Endothelial cell of umbilical vein (primary cell): ENCODE data around the gene LPA. TPM values are rescaled to one million over a fixed set of nuclear protein-coding genes. Genes with fewer than 3 reads are reported as not detected.

Experiments used
- BruUV-seq: library from RNA; stranded (reverse); fragments of 400-500 nt; replicated peaks from 2 replicates; lab custom pipeline; 2021; lab: Mats Ljungman, UMichigan
- CTCF ChIA-PET: fragments of 300-600, 350-600 bp; sonication (Branson Sonifier 250); formaldehyde crosslinking; loops from one replicate; lab custom pipeline; 2021; ENCODE audit warnings: antibody characterized with exemption, inconsistent platforms; lab: Charles Lee
- POLR2A ChIA-PET: fragments of 300-600, 350-600 bp; sonication (Branson Sonifier 250); formaldehyde crosslinking; loops from one replicate; lab custom pipeline; 2021; ENCODE audit warnings: antibody characterized with exemption, inconsistent platforms; lab: Charles Lee
- DNase-seq: peaks from one replicate; pipeline ENCODE4 v3.0.0-alpha.2; 2011; ENCODE audit warnings: low read depth, low spot score
- FAIRE-seq: peaks from 2 replicates; lab custom pipeline; 2011; peaks lifted over from hg19 to GRCh38; lab: Jason Lieb, UNC
- H2AFZ ChIP-seq: 2 replicates; pipeline ENCODE4 v1.6.0; 2012; ENCODE audit warnings: low read depth, low read length, control low read depth, inconsistent platforms
- H3K27ac ChIP-seq: 2 replicates; pipeline ENCODE4 v1.5.1; 2011; ENCODE audit warnings: low read depth, mild to moderate bottlenecking, control low read depth, low read length, moderate library complexity; ENCODE audit not compliant: insufficient read depth
- H3K27me3 ChIP-seq, 2 experiments: 2 replicates each; pipeline versions ENCODE4 v1.6.0 to v1.6.1; 2011; ENCODE audit warnings: low read length in 2 of 2, mixed read lengths in 1 of 2; ENCODE audit not compliant: control insufficient read depth in 2 of 2, insufficient read depth in 2 of 2
- H3K36me3 ChIP-seq, 2 experiments: 2 replicates in 1 of 2; 3 replicates in 1 of 2; pipeline ENCODE4 v1.5.1; 2011; ENCODE audit warnings: low read length in 2 of 2, mild to moderate bottlenecking in 1 of 2, moderate library complexity in 1 of 2; ENCODE audit not compliant: control insufficient read depth in 2 of 2, insufficient read depth in 2 of 2; ENCODE audit errors: extremely low read depth in 1 of 2
- H3K4me1 ChIP-seq: 3 replicates; pipeline ENCODE4 v1.5.1; 2011; ENCODE audit warnings: mild to moderate bottlenecking, low read length; ENCODE audit not compliant: control insufficient read depth, insufficient read depth; ENCODE audit errors: extremely low read depth
- H3K4me2 ChIP-seq: 2 replicates; pipeline ENCODE4 v1.6.1; 2011; ENCODE audit warnings: low read length, control low read depth, mixed read lengths; ENCODE audit not compliant: insufficient read depth
- H3K4me3 ChIP-seq, 3 experiments: fragments of 200-600 bp in 1 of 3; sonication (generic), shearing (Covaris generic) in 1 of 3; replicated peaks in 1 of 3; 2 replicates each; pipeline ENCODE4 v1.5.1; 2011 to 2016; ENCODE audit warnings: control low read depth in 3 of 3, low read length in 3 of 3, mild to moderate bottlenecking in 2 of 3, inconsistent platforms in 1 of 3, low read depth in 1 of 3, moderate library complexity in 1 of 3; ENCODE audit not compliant: insufficient read depth in 1 of 3
- H3K79me2 ChIP-seq: 2 replicates; pipeline ENCODE4 v1.6.0; 2012; ENCODE audit warnings: low read length, inconsistent platforms; ENCODE audit not compliant: control insufficient read depth, insufficient read depth
- H3K9ac ChIP-seq: replicated peaks from 2 replicates; pipeline ENCODE3; 2011; ENCODE audit warnings: low read length, control low read depth; ENCODE audit not compliant: insufficient read depth; ENCODE audit errors: extremely low read depth
- H3K9me1 ChIP-seq: replicated peaks from 3 replicates; pipeline ENCODE4 v1.6.0; 2011; ENCODE audit warnings: mild to moderate bottlenecking, low read length; ENCODE audit not compliant: control insufficient read depth, insufficient read depth; ENCODE audit errors: extremely low read depth
- H3K9me3 ChIP-seq: replicated peaks from 2 replicates; pipeline ENCODE4 v1.5.1; 2012; ENCODE audit warnings: low read length, inconsistent platforms; ENCODE audit not compliant: control insufficient read depth, insufficient read depth
- H4K20me1 ChIP-seq: replicated peaks from 2 replicates; pipeline ENCODE3; 2011; ENCODE audit warnings: mild to moderate bottlenecking, low read length; ENCODE audit not compliant: control insufficient read depth, insufficient read depth; ENCODE audit errors: extremely low read depth
- EZH2 ChIP-seq: IDR thresholded peaks from 2 replicates; pipeline ENCODE4 v1.6.1; 2012; ENCODE audit warnings: borderline replicate concordance, low read depth, mild to moderate bottlenecking, moderate library complexity, low read length, inconsistent platforms; ENCODE audit not compliant: severe bottlenecking
- FOS ChIP-seq: IDR thresholded peaks from 2 replicates; pipeline ENCODE4 v1.6.1; 2011; ENCODE audit warnings: mild to moderate bottlenecking, low read length, moderate library complexity, borderline replicate concordance; ENCODE audit not compliant: insufficient read depth
- GATA2 ChIP-seq: IDR thresholded peaks from 2 replicates; pipeline ENCODE4 v1.7.0; 2011; ENCODE audit warnings: low read depth, mild to moderate bottlenecking, moderate library complexity, mixed read lengths, low read length; ENCODE audit not compliant: insufficient read length, insufficient read depth
- JUN ChIP-seq: IDR thresholded peaks from 2 replicates; pipeline ENCODE4 v1.6.1; 2011; ENCODE audit warnings: borderline replicate concordance, low read depth; ENCODE audit not compliant: insufficient read length, insufficient read depth
- MYC ChIP-seq: IDR thresholded peaks from one replicate; pipeline ENCODE4 v1.6.1; 2011; ENCODE audit warnings: mild to moderate bottlenecking, low read depth, low read length
- POLR2A ChIP-seq: IDR thresholded peaks from 2 replicates; pipeline ENCODE4 v1.6.1; 2012; ENCODE audit warnings: low read depth, mild to moderate bottlenecking, control low read depth, low read length
- POLR2AphosphoS5 ChIP-seq: IDR thresholded peaks from 2 replicates; pipeline ENCODE4 v1.6.1; 2012; ENCODE audit warnings: low read depth, mild to moderate bottlenecking, control low read depth, low read length, moderate library complexity; ENCODE audit not compliant: insufficient read depth
- dilution Hi-C: fragments of 300-500 bp; cut with MboI; formaldehyde crosslinking; loops from one replicate; pipeline ENCODE4 v1.15.0; 2019; ENCODE audit warnings: low sequenced_read_pairs; ENCODE audit not compliant: extremely low pct_ligation_motif_present
- intact Hi-C: fragments of 100-400 bp; cut with micrococcal nuclease; formaldehyde crosslinking; loops from one replicate; pipeline ENCODE4 v1.10.0; 2022
- polyA plus RNA-seq, 4 experiments: library from polyadenylated mRNA; depleted of rRNA in 3 of 4; stranded (reverse) in 3 of 4; unstranded in 1 of 4; fragments of >200 nt; gene quantifications; 2 replicates each; pipeline versions ENCODE4 v1.2.1 to v1.2.3, GENCODE V29; 2011 to 2012; ENCODE audit warnings: missing spikeins in 1 of 4
- total RNA-seq: library from RNA; stranded (reverse); gene quantifications from 2 replicates; pipeline ENCODE4 v1.2.3, GENCODE V29; 2021
- TF ChIP-seq, protein P1 (sequence below): IDR thresholded peaks from 2 replicates; pipeline ENCODE4 v1.6.1; 2011; ENCODE audit not compliant: insufficient read depth, insufficient read length
- TF ChIP-seq, protein P2 (sequence below), 2 donors: IDR thresholded peaks; 1 replicate in 1 of 2; 2 replicates in 1 of 2; pipeline ENCODE4 v1.5.1; 2011; ENCODE audit warnings: low read length in 2 of 2, mild to moderate bottlenecking in 2 of 2, moderate library complexity in 2 of 2, control low read depth in 1 of 2, inconsistent platforms in 1 of 2, low read depth in 1 of 2; ENCODE audit not compliant: insufficient read depth in 1 of 2; ENCODE audit errors: extremely low read depth in 1 of 2

LPA gene
- total and polyA plus RNA-seq, 2 donors (not counting 3 experiments of a cell fraction or from before 2014, with no cell fraction given) = not detected

DNA sequence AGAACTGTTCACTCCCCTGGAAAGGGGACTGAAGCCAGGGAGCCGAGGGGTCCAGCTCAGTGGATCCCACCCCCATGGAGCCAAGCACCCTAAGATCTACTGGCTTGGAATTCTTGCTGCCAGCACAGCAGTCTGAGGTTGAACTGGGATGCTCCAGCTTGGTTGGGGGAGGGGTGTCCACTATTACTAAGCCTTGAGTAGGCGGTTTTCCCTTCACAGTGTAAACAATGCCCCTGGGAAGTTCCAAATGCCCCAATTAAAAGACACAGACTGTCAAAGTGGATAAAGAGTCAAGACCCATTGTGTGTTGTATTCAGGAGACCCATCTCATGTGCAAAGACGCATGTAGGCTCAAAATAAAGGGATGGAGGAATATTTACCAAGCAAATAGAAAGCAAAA lies 150.2 kb downstream of the LPA start:
- no peak overlapping the region for H3K4me3 ChIP-seq
- dilution Hi-C loops = no loop called here
- no peaks in the 10 kb centered on the region for H4K20me1 ChIP-seq
- H3K4me1 ChIP-seq = no peaks in the 10 kb centered on the region
- H3K27ac ChIP-seq = no peak overlapping the region
- no peaks in the 10 kb centered on the region for H3K36me3 ChIP-seq
- no peak overlapping the region for H3K4me2 ChIP-seq
- no peak overlapping the region for H3K9ac ChIP-seq
- H2AFZ ChIP-seq = no peak overlapping the region
- FAIRE-seq (no peak), DNase-seq (no peak)
- POLR2A ChIA-PET = no interaction called here
- TF ChIP-seq GATA2 = no peak
- TF ChIP-seq POLR2AphosphoS5 = no peak
- TF ChIP-seq, protein P1, sequence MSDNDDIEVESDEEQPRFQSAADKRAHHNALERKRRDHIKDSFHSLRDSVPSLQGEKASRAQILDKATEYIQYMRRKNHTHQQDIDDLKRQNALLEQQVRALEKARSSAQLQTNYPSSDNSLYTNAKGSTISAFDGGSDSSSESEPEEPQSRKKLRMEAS = no peak
- no peak for TF ChIP-seq EZH2
- TF ChIP-seq FOS = no peak
- TF ChIP-seq POLR2A = no peak
- TF ChIP-seq, protein P2, sequence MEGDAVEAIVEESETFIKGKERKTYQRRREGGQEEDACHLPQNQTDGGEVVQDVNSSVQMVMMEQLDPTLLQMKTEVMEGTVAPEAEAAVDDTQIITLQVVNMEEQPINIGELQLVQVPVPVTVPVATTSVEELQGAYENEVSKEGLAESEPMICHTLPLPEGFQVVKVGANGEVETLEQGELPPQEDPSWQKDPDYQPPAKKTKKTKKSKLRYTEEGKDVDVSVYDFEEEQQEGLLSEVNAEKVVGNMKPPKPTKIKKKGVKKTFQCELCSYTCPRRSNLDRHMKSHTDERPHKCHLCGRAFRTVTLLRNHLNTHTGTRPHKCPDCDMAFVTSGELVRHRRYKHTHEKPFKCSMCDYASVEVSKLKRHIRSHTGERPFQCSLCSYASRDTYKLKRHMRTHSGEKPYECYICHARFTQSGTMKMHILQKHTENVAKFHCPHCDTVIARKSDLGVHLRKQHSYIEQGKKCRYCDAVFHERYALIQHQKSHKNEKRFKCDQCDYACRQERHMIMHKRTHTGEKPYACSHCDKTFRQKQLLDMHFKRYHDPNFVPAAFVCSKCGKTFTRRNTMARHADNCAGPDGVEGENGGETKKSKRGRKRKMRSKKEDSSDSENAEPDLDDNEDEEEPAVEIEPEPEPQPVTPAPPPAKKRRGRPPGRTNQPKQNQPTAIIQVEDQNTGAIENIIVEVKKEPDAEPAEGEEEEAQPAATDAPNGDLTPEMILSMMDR (IDR thresholded peaks at IDR 0.05; ENCODE audit: extremely low read depth in 1 of 2, insufficient read depth in 1 of 2, low read depth in 1 of 2, low read length in 2 of 2) = no peak
- TF ChIP-seq JUN = no peak
- no peak for TF ChIP-seq MYC
- BruUV-seq = no TSS peak
- no peaks in the 10 kb centered on the region for H3K27me3 ChIP-seq
- CTCF ChIA-PET = interaction anchor here (0.7 to 1.0 kb wide), 2 partner anchors 11 to 375 kb away, joined by 3 read pairs; no protein-coding TSS in a partner anchor
- intact Hi-C loops = no loop called here
- H3K79me2 ChIP-seq = no peaks in the 10 kb centered on the region
- H3K9me3 ChIP-seq = no peaks in the 10 kb centered on the region
- no peaks in the 10 kb centered on the region for H3K9me1 ChIP-seq
